ENCODE measurements around the gene SEPSECS. TPM values are rescaled to one million over a fixed set of nuclear protein-coding genes. Genes with fewer than 3 reads are reported as not detected.

The SEPSECS gene
- polyA plus RNA-seq, 1 experiment = 2.6 TPM

- CTCF ChIA-PET = no interaction called here
- no peak for DNase-seq (ENCODE audit: low read depth)
- no peaks in the 10 kb centered on the region for H3K27me3 ChIP-seq (ENCODE audit: control insufficient read depth, insufficient read depth, low read length)
Observed at GRCh38 chr4:25142468-25142867, 17.8 kb downstream of the SEPSECS start.

GRCh38 chr4:25141592-25141991 is 18.7 kb downstream of the SEPSECS start:
- H3K4me3 ChIP-seq (ENCODE audit: low read depth, low read length) = no peak overlapping the region
- DNase-seq (ENCODE audit: low read depth) = no peak
- no peaks in the 10 kb centered on the region for H3K36me3 ChIP-seq (ENCODE audit: control insufficient read depth, insufficient read depth, low read length)
- ChIA-PET POLR2A (no interaction called here), CTCF (interaction anchor here (1.2 kb wide), 1 partner anchor 10 kb away, joined by 3 read pairs; no protein-coding TSS in a partner anchor)
- TF ChIP-seq CTCF (IDR thresholded peaks at IDR 0.05; ENCODE audit: insufficient read depth, low read depth, low read length) = no peak
- H3K27me3 ChIP-seq (ENCODE audit: control insufficient read depth, insufficient read depth, low read length) = no peaks in the 10 kb centered on the region

More at GRCh38 chr4:25142468-25142867, 17.8 kb downstream of the SEPSECS start:
- POLR2A ChIA-PET = no interaction called here
- no peak overlapping the region for H3K4me3 ChIP-seq (ENCODE audit: low read depth, low read length)
- H3K36me3 ChIP-seq (ENCODE audit: control insufficient read depth, insufficient read depth, low read length) = no peaks in the 10 kb centered on the region
- TF ChIP-seq CTCF (IDR thresholded peaks at IDR 0.05; ENCODE audit: insufficient read depth, low read depth, low read length) = no peak

- no peak for TF ChIP-seq CTCF (IDR thresholded peaks at IDR 0.05; ENCODE audit: insufficient read depth, low read depth, low read length)
- Histone ChIP-seq H3K36me3 (ENCODE audit: control insufficient read depth, insufficient read depth, low read length) (no peaks in the 10 kb centered on the region), H3K4me3 (ENCODE audit: low read depth, low read length) (no peak overlapping the region), H3K27me3 (ENCODE audit: control insufficient read depth, insufficient read depth, low read length) (no peaks in the 10 kb centered on the region)
- ChIA-PET CTCF (interaction anchor here (3.6 kb wide), 1 partner anchor 11 kb away, joined by 16 read pairs; no protein-coding TSS in a partner anchor), POLR2A (no interaction called here)
- no peak for DNase-seq (ENCODE audit: low read depth)
Observed at GRCh38 chr4:25133132-25133531, 27.1 kb downstream of the SEPSECS start.

GRCh38 chr4:25131926-25132325 is 28.3 kb downstream of the SEPSECS start:
- CTCF ChIA-PET = interaction anchor here (0.8 to 3.6 kb wide), 3 partner anchors 10 to 40 kb away, joined by 3 to 16 read pairs (median 3); no protein-coding TSS in a partner anchor
- no peaks in the 10 kb centered on the region for H3K27me3 ChIP-seq (ENCODE audit: control insufficient read depth, insufficient read depth, low read length)
- no peak for DNase-seq (ENCODE audit: low read depth)
- POLR2A ChIA-PET = no interaction called here
- no peak overlapping the region for H3K4me3 ChIP-seq (ENCODE audit: low read depth, low read length)
- no peak for TF ChIP-seq CTCF (IDR thresholded peaks at IDR 0.05; ENCODE audit: insufficient read depth, low read depth, low read length)
- H3K36me3 ChIP-seq (ENCODE audit: control insufficient read depth, insufficient read depth, low read length) = no peaks in the 10 kb centered on the region

GRCh38 chr4:25131381-25131780 is 28.9 kb downstream of the SEPSECS start:
- POLR2A ChIA-PET = no interaction called here
- TF ChIP-seq CTCF (IDR thresholded peaks at IDR 0.05; ENCODE audit: insufficient read depth, low read depth, low read length) = no peak
- CTCF ChIA-PET = interaction anchor here (0.8 to 3.6 kb wide), 3 partner anchors 10 to 39 kb away, joined by 3 to 16 read pairs (median 3); no protein-coding TSS in a partner anchor
- H3K27me3 ChIP-seq (ENCODE audit: control insufficient read depth, insufficient read depth, low read length) = no peaks in the 10 kb centered on the region
- no peaks in the 10 kb centered on the region for H3K36me3 ChIP-seq (ENCODE audit: control insufficient read depth, insufficient read depth, low read length)
- H3K4me3 ChIP-seq (ENCODE audit: low read depth, low read length) = no peak overlapping the region
- no peak for DNase-seq (ENCODE audit: low read depth)
